GM21447 (cell line): ENCODE measurements around the gene SEC14L3.

Experiments
- ATAC-seq: cut with Tn5 transposase; IDR thresholded peaks from one replicate; pipeline ENCODE4 v1.9.1; 2021; ENCODE audit not compliant: unreplicated experiment

Gene SEC14L3

GRCh38 chr22:30471616-30472318 is at the start of gene SEC14L3:
Gene SEC14L3 (minus strand): TSS chr22:30472017. CDS start chr22:30471958, 59 bp downstream.
- ATAC-seq, result no peak

DNA sequence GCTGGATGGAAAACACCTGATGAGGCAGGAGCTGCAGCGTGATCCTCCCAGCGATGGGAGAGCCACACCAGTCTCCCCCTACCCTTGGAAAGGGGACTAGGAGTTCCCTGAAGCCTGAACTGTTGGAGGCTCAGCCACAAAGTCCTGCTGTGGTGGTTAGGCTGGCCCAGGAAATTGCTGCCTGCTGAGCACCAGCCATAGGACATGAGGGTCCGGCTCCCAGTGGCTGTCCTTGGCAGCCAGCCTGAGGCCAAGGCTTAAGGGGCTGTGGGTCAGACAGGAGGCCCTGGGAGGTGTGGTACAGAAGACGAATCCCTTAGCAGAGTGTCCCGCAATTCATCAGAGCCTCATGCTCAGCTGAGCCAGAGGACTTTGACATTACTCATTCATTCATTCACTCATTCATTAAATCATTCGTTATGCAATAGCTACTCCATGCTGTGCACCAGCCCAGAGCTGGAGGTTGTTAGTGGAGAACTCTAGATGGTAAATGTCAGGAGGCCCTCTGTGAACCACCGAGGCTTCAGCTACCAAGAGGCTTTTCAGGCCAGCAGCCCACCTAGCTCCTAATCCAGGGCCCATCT is 48.1 kb upstream of the SEC14L3 start:
- no peak for ATAC-seq

DNA sequence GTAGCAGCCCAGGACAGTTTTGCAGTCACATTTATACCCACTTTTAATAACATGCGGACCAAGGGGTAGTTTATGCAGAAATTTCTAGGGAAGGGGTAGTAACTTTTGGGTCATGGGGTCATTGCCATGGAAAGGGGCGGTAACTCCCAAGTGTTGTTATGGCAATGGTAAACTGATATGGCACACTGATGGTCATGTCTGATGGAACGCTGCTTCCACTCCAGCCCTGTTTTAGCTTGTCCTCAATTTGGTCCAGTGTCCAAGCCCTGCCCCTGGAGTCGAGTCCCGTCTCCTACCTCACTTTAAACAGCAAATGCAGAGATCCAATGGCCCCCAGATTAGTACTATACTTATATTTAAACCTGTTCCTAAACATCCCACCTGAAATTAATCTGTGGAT is 44.9 kb upstream of the SEC14L3 start:
- ATAC-seq, result no peak

GRCh38 chr22:30516273-30516672 is 44.5 kb upstream of the SEC14L3 start:
- ATAC-seq, result no peak

- no peak for ATAC-seq
Measured at GRCh38 chr22:30514252-30514651, 42.4 kb upstream of the SEC14L3 start.

- no peak for ATAC-seq
Measured at GRCh38 chr22:30513462-30513861, 41.6 kb upstream of the SEC14L3 start.

GRCh38 chr22:30511911-30512310 is 40.1 kb upstream of the SEC14L3 start:
- ATAC-seq, result no peak

GRCh38 chr22:30511109-30511508 is 39.3 kb upstream of the SEC14L3 start:
- ATAC-seq, result no peak

DNA sequence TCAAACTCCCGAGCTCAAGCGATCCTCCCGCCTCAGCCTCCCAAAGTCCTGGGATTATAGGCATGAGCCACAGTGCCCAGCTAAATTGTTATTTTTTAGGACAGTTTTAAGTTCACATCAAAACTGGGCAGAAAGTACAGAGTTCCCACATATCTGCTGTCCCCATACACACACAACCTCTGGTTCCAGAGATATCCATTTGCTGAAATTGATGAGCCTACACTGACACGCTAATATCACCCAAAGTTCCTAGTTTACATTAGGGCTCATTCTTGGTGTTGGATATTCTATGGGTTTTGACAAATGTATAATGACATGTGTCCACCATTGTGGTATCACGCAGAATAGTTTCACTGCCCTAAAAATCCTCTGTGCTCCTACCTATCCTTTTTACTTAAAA is 36.4 kb upstream of the SEC14L3 start:
- no peak for ATAC-seq

DNA sequence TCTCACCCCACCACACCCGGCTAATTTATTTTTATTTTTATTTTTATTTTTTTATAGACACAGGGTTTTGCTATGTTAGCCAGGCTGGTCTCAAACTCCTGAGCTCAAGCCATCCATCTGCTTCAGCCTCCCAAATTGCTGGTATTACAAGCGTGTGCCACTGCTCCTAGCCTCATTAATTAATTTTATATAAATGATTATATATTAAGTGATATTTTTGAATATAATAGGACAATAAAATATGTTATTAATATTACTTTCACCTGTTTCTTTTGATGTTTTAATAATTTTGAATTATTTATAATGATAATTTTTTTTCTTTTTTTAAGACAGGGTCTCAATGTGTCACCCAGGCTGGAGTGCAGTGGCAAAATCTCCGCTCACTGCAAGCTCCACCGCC is 35.9 kb upstream of the SEC14L3 start:
- no peak for ATAC-seq

GRCh38 chr22:30506507-30506968 is 34.7 kb upstream of the SEC14L3 start:
- ATAC-seq, result no peak

DNA sequence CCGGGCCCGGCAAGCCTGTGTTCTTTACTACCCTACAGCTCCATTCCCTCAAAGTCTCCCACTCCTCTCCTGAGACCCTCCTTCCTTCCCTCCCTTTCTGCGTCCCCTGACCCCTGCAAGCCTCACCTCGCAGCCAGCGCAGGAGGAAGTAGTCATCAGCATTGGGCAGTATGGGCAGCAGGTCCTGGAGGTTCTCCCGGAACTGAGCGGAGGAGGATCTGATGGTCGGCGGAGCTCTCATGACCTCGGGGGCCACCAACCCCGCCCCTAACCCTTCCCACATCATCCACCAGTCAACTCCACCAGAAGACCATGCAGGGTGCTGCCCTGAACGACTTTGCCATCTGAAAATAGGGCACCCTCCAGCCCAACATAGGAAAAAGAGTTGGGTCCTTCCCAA is 31.7 kb upstream of the SEC14L3 start:
- no peak for ATAC-seq

DNA sequence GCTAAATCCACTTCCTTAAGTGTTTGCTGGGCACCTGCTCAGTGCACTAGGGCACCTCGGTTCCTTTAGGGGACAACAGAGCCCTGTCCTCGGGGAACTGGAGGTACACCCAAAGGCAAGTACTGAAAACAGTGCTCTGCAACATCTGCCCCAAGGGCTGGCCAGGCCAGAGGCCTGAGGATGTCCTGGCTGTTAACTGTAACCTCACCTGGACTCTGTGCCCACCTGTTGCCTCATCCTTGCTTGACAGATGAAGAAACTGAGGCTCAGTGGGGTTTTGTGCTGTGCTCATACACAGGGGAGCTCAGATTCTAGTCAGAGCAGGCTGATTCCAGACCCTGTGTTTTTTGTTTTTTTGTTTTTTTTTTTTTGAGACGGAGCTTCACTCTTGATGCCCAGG is 31.1 kb upstream of the SEC14L3 start:
- no peak for ATAC-seq

DNA sequence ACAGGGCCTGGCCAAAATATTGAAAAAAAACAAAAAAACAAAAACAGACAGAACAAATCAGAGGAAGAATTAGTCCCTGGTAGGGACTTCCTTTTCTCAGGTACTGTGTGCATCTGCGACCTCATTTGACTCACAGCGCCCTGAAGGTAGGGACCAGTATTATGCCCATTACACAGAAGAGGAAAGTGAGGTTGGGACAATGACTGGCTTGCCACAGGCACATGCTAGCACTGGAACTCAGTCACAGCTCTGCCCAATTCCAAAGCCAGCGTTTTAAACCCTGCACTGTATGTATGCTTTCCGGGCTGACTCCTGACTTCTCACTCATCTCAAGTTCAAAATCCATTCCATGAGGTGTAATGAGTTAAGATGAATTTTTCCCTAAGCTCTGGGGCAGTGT is 30.3 kb upstream of the SEC14L3 start:
- no peak for ATAC-seq

DNA sequence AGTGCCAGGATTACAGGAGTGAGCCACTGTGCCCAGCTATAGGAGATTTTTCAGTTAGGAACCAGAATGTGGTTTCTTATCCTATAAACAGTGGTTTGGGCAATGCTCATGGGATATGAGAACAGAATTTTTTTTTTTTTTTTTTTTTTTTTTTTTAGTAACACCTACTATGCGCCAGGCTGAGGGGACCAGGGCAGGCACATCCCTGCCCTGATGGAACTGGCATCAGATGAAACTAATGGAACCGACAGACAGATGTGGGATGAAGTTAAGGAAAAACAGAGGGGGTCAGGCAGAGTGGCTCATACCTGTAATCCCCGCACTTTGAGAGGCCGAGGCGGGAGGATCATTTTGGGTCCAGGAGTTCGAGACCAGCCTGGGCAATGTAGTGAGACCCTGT is 28.8 kb upstream of the SEC14L3 start:
- ATAC-seq, result no peak

DNA sequence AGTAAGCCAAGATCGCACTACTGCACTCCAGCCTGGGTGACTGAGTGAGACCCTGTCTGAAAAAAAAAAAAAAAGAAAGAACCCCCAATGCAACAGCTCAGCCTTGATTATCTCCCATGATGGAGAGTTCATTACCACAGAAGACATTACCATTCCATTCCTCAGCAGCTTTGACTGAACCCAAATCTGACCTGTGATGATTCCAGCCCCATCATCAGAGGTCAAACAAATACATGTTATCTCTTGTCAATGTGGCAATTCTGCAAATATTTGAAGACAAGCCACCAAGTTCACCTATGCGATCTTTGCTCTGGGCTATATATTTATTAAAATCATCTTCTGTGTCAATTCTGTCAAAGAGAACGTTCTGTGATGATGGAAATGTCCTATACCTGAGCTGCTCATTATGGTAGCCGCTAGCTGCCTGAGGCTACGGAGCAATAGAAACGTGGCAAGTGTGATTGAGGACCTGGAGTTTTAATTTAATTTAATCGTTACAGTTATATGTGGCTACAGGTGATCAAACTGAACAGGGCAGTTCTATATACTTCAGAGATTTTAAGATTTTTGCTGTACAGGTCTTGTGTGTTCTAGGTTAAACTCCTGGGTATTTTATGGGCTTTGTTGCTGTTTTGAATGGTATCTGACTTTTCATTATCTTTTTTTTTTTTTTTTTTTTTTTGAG is 25.8 kb upstream of the SEC14L3 start:
- ATAC-seq, result no peak

- ATAC-seq, result no peak
Measured at GRCh38 chr22:30495041-30495784, 23.4 kb upstream of the SEC14L3 start.

DNA sequence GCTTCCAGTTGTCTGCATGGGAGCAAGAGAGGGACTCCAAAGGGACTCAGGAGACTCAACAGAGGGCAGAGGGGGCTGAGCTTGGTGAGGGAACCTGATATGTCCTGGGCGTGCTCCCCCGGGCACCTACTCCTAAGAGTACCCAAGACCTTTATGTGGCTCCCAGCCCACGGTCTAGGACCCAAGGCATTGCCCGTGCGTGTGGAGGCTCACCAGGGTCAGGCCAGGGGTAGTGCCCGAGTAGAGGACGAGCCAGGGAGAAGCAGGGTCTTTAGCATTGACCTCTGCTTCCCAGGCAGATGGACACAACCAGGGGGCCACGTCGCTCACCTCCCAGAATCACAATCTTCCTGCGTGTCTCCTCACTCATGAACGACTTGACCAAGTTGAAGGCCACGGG is 20.3 kb upstream of the SEC14L3 start:
- no peak for ATAC-seq

DNA sequence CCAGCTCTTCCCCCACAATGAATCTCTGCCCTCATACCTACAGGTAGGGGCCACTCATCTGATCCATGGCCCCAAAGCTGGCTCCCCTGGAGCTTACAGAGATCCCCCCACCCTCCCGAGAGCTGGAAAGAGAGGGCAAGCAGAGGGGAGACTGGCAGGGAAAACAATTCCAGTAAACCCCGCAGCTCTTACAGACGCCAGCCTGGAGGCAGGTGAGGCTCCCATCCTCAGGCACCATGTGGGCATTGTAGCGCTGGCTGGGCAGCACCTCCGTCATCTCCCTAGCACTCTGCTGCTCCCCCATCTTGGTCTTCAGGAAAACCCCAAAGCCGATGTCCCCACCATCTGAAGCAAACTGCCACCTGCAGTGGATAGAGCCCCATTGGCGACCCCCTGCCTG is 19.6 kb upstream of the SEC14L3 start:
- ATAC-seq, result no peak

GRCh38 chr22:30490399-30490798 is 18.6 kb upstream of the SEC14L3 start:
- ATAC-seq, result no peak

DNA sequence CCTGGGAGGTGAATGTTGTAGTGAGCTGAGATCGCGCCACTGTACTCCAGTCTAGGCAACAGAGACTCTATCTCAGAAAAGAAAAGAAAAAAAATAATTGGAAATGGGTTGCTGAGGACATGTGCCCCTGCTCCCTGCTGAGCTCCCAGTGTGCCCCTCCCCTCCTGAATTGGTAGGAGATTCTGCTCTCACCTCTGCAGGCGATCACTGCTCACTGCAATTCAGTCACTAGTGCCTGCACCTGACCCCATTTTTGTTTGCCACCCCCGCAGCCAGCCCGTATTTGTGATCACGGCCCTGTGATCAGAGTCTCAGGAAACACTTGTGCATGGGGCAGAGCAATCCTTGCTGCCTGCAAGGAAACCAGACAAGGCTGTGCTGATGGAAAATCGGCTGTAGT is 16.3 kb upstream of the SEC14L3 start:
- no peak for ATAC-seq
